NCI-H2081 (cell line): ENCODE results near the gene DCTD.

Experiments used
- DNase-seq, 2 experiments: peaks; one replicate each; lab custom pipeline; 2025; lab: John Stamatoyannopoulos, UW

The DCTD gene

GRCh38 chr4:182893047-182893446 is 24.1 kb downstream of the DCTD start:
- no peak for DNase-seq

- DNase-seq, result no peak
Observed at GRCh38 chr4:182890202-182890601, 27.0 kb downstream of the DCTD start.

- no peak for DNase-seq
Observed at GRCh38 chr4:182888891-182889290, 28.3 kb downstream of the DCTD start.

- no peak for DNase-seq
Observed at GRCh38 chr4:182886768-182887167, 30.4 kb downstream of the DCTD start.

GRCh38 chr4:182886205-182886604 is 31.0 kb downstream of the DCTD start:
- no peak for DNase-seq

- no peak for DNase-seq
Observed at GRCh38 chr4:182885738-182886077, 31.5 kb downstream of the DCTD start.

- no peak for DNase-seq
Observed at GRCh38 chr4:182885022-182885737, 32.0 kb downstream of the DCTD start.

- no peak for DNase-seq
Observed at GRCh38 chr4:182884040-182884439, 33.1 kb downstream of the DCTD start.

GRCh38 chr4:182883351-182883750 is 33.8 kb downstream of the DCTD start:
- DNase-seq, result no peak

- DNase-seq, result peak; percentile 56 to 78
Observed at GRCh38 chr4:182881914-182882313, 35.3 kb downstream of the DCTD start.

GRCh38 chr4:182880387-182881356 is 36.5 kb downstream of the DCTD start:
- no peak for DNase-seq

- no peak for DNase-seq
Observed at GRCh38 chr4:182879913-182880312, 37.3 kb downstream of the DCTD start.

GRCh38 chr4:182878633-182879495 is 38.3 kb downstream of the DCTD start:
- DNase-seq, result no peak

GRCh38 chr4:182877326-182877883 is 39.8 kb downstream of the DCTD start:
- no peak for DNase-seq

- DNase-seq, result no peak
Observed at GRCh38 chr4:182876427-182876826, 40.8 kb downstream of the DCTD start.

- DNase-seq, result no peak
Observed at GRCh38 chr4:182875453-182876405, 41.5 kb downstream of the DCTD start.

GRCh38 chr4:182874797-182875345 is 42.3 kb downstream of the DCTD start:
- no peak for DNase-seq

- no peak for DNase-seq
Observed at GRCh38 chr4:182874304-182874751, 42.9 kb downstream of the DCTD start.

GRCh38 chr4:182873726-182874125 is 43.5 kb downstream of the DCTD start:
- no peak for DNase-seq

GRCh38 chr4:182873289-182873688 is 43.9 kb downstream of the DCTD start:
- no peak for DNase-seq
